NCI-H226 (cell line): Measurements from ENCODE around the gene RASL11B.
"Not testable (repeated sequence)": the region's sequence is repeated elsewhere in the genome, so short reads cannot be mapped to it uniquely, and the experiment has no call there.

Experiments used
- DNase-seq: peaks from one replicate; pipeline ENCODE4 v3.0.0-alpha.2; 2015

RASL11B gene

GRCh38 chr4:52861879-52862616, at the start of gene RASL11B:
RASL11B (plus strand) TSS chr4:52862317; CDS start chr4:52862508, 191 bp downstream.
- peak; percentile 41 for DNase-seq

- no peak for DNase-seq
Measured at GRCh38 chr4:52813546-52813945, 48.6 kb upstream of the RASL11B start.

- no peak for DNase-seq
Measured at GRCh38 chr4:52822583-52822971, 39.5 kb upstream of the RASL11B start.

- peak; percentile 73 for DNase-seq
Measured at GRCh38 chr4:52822972-52823701, 39.0 kb upstream of the RASL11B start.

GRCh38 chr4:52823702-52824092, 38.4 kb upstream of the RASL11B start:
- no peak for DNase-seq

GRCh38 chr4:52824270-52824602, 37.9 kb upstream of the RASL11B start:
- no peak for DNase-seq

GRCh38 chr4:52824603-52825459, 37.3 kb upstream of the RASL11B start:
- no peak for DNase-seq

GRCh38 chr4:52825460-52826090, 36.5 kb upstream of the RASL11B start:
- no peak for DNase-seq

- peak; percentile 46 for DNase-seq
Measured at GRCh38 chr4:52833941-52834525, 28.1 kb upstream of the RASL11B start.

GRCh38 chr4:52834641-52835456, 27.3 kb upstream of the RASL11B start:
- DNase-seq: not testable (repeated sequence)

GRCh38 chr4:52836120-52836519, 26.0 kb upstream of the RASL11B start:
- DNase-seq: no peak

- no peak for DNase-seq
Measured at GRCh38 chr4:52836678-52837077, 25.4 kb upstream of the RASL11B start.

- DNase-seq: peak; percentile 17
Measured at GRCh38 chr4:52837716-52838558, 24.2 kb upstream of the RASL11B start.

- no peak for DNase-seq
Measured at GRCh38 chr4:52838729-52839586, 23.2 kb upstream of the RASL11B start.

- no peak for DNase-seq
Measured at GRCh38 chr4:52840531-52841370, 21.4 kb upstream of the RASL11B start.

- DNase-seq: no peak
Measured at GRCh38 chr4:52841682-52842456, 20.2 kb upstream of the RASL11B start.

GRCh38 chr4:52842792-52843191, 19.3 kb upstream of the RASL11B start:
- DNase-seq: no peak

GRCh38 chr4:52843351-52843750, 18.8 kb upstream of the RASL11B start:
- no peak for DNase-seq
